ENCODE results near the gene SUGP2.

SUGP2 gene

GRCh38 chr19:19033426-19034203 lies at the start of gene SUGP2, which contains the start of gene ARMC6:
SUGP2 (minus strand) TSS chr19:19033517; CDS start chr19:19031071, 2,446 bp downstream.
ARMC6 (plus strand) TSS chr19:19033603; CDS start chr19:19034210, 607 bp downstream.
- peak within 1 kb of the TSS; percentile 95 for H3K4me3 ChIP-seq (ENCODE audit: low read depth, low read length)
- peak; percentile 85 for DNase-seq (ENCODE audit: low read depth, low spot score)
- TF ChIP-seq, protein P1, sequence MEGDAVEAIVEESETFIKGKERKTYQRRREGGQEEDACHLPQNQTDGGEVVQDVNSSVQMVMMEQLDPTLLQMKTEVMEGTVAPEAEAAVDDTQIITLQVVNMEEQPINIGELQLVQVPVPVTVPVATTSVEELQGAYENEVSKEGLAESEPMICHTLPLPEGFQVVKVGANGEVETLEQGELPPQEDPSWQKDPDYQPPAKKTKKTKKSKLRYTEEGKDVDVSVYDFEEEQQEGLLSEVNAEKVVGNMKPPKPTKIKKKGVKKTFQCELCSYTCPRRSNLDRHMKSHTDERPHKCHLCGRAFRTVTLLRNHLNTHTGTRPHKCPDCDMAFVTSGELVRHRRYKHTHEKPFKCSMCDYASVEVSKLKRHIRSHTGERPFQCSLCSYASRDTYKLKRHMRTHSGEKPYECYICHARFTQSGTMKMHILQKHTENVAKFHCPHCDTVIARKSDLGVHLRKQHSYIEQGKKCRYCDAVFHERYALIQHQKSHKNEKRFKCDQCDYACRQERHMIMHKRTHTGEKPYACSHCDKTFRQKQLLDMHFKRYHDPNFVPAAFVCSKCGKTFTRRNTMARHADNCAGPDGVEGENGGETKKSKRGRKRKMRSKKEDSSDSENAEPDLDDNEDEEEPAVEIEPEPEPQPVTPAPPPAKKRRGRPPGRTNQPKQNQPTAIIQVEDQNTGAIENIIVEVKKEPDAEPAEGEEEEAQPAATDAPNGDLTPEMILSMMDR (IDR thresholded peaks at IDR 0.05; ENCODE audit: low read depth, low read length) = no peak
- in situ Hi-C loops (cut with HindIII; ENCODE audit: low sequenced_read_pairs) = no loop called here

GRCh38 chr19:19081642-19082151 lies 48.4 kb upstream of the SUGP2 start:
- TF ChIP-seq, protein P1 (IDR thresholded peaks at IDR 0.05; ENCODE audit: low read depth, low read length) = no peak
- no peak for DNase-seq (ENCODE audit: low read depth, low spot score)
- in situ Hi-C loops (cut with HindIII; ENCODE audit: low sequenced_read_pairs) = no loop called here
- no peak overlapping the region for H3K4me3 ChIP-seq (ENCODE audit: low read depth, low read length)

- DNase-seq (ENCODE audit: low read depth, low spot score) = no peak
- no peak overlapping the region for H3K4me3 ChIP-seq (ENCODE audit: low read depth, low read length)
- TF ChIP-seq, protein P1 (IDR thresholded peaks at IDR 0.05; ENCODE audit: low read depth, low read length) = no peak
- in situ Hi-C loops (cut with HindIII; ENCODE audit: low sequenced_read_pairs) = no loop called here
Observed at GRCh38 chr19:19079571-19079970, 46.3 kb upstream of the SUGP2 start.

- H3K4me3 ChIP-seq (ENCODE audit: low read depth, low read length) = no peak overlapping the region
- in situ Hi-C loops (cut with HindIII; ENCODE audit: low sequenced_read_pairs) = no loop called here
- TF ChIP-seq, protein P1 (IDR thresholded peaks at IDR 0.05; ENCODE audit: low read depth, low read length) = no peak
- no peak for DNase-seq (ENCODE audit: low read depth, low spot score)
Observed at GRCh38 chr19:19078801-19079200, 45.5 kb upstream of the SUGP2 start.

- H3K4me3 ChIP-seq (ENCODE audit: low read depth, low read length) = no peak overlapping the region
- DNase-seq (ENCODE audit: low read depth, low spot score) = no peak
Observed at GRCh38 chr19:19077103-19077502, 43.8 kb upstream of the SUGP2 start.

DNA sequence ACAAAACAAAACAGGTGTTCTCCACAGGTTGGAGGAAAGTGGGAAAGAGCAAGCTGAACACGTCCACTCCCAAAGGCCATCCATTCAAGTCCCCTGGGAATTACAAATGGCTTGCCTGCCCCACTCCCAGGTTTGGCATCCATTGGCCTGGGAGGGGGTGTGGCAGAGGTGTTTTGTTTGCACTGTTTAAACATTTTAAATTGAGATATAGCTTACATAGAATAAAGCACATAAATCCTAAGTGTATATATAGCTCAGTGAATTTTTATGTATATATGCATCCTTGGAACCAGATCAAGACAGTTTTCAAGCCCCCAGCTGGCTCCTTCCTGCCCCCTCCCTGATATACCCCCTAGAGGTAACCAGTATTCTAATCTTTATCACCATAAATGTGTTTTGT lies 43.2 kb upstream of the SUGP2 start:
- TF ChIP-seq, protein P1 (IDR thresholded peaks at IDR 0.05; ENCODE audit: low read depth, low read length) = no peak
- in situ Hi-C loops (cut with HindIII; ENCODE audit: low sequenced_read_pairs) = no loop called here

More at GRCh38 chr19:19077103-19077502, 43.8 kb upstream of the SUGP2 start:
- in situ Hi-C loops (cut with HindIII; ENCODE audit: low sequenced_read_pairs) = no loop called here
- TF ChIP-seq, protein P1 (IDR thresholded peaks at IDR 0.05; ENCODE audit: low read depth, low read length) = no peak

More for the DNA sequence above, 43.2 kb upstream of the SUGP2 start:
- no peak for DNase-seq (ENCODE audit: low read depth, low spot score)
- H3K4me3 ChIP-seq (ENCODE audit: low read depth, low read length) = no peak overlapping the region

Measured in astrocyte of the spinal cord (primary cell).